Iris pigment epithelial cell (primary cell): Measurements from ENCODE around the gene PIGH.

Experiments used
- DNase-seq: peaks from one replicate; pipeline ENCODE4 v3.0.0-alpha.2; 2011; ENCODE audit warnings: low read depth

Gene PIGH

DNA sequence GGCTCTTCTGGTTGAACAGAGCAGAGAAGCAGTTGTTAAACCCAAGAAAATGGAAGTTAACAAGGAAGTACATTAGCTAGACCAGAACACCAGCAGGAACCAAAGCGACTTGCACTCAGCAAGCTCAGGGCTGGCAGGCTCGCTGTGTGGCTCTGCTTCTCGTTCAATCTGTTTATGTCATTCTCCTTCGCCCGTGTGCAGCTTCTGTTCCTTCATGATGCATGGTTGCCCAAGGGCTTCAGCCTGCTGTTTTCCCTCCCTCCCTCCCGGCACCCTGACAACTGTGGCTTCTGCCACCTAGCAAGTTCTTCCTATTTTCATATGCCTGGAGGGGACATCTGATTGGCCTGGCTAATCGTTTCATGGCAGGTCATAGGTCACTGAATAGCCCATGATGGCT, 25.3 kb downstream of the PIGH start:
- DNase-seq = no peak

DNA sequence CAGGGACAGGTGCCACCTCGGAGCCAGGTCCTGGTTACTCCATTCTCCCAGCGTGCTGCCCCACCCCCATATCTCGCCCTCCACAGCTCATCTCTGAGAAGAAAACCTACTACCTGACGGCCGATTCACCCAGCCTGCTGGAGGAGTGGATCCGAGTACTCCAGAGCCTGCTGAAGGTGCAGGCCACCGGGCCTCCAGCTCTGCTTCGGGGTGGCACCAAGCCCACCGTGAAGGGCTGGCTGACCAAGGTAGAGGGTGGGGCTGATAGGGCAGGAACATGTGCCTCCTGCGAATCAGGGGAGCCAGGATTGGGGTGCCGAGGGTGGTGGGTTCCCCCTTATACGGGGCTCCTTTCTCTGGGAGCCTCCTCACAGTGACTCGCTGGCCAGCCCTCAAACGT, 25.9 kb downstream of the PIGH start:
- DNase-seq = no peak

DNA sequence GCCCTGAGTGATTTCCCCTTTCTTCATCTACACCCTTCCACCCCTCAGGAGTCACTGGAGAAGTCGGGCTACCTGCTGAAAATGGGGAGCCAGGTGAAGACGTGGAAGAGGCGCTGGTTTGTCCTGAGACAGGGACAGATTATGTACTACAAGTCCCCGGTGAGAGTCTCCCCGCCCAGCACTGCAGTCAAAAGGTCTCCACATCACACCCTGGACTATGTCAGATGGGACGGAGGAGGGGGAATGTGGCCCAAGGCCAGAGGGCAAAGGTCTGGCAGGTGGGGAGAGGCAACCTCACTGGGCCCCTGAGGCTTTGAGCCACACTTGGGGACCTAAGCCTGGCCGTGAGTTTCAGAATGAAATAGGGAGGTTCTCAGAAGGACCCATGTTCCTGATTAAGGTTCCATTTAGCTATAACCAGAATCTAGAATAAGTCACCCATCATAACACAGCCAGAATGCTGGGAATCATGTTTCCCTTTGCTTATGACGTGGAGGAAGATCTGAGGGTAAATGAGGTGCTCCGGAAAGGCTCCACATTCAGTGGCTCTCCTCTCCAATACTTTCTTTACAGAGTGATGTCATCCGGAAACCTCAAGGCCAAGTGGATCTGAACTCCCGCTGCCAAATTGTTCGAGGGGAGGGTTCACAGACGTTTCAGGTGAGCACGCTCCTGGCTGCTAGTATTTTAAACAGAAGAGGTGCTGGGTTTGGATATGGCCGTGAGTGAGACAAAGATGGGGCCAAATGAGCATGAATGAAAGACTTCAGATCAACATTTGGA, 26.6 kb downstream of the PIGH start:
- no peak for DNase-seq

DNA sequence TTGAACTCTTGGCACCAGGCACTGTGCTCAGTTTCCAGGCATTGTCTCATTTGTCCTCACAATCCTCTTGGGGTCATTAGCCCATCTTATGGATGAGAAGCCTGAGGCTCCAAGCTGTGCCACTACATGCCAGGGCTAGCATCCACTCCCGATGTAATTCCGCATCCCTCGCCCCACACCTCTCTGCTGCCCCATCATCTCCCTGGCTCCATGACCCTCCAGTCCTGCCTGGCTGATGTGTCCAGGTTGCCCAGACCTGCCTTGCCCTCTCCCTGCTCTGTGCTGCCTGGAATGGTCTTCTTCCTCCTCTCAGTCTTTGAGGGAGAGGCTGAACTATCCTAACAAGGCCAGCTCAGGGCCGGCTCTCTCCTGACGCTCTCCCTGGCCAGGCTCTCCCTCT, 27.5 kb downstream of the PIGH start:
- no peak for DNase-seq

DNA sequence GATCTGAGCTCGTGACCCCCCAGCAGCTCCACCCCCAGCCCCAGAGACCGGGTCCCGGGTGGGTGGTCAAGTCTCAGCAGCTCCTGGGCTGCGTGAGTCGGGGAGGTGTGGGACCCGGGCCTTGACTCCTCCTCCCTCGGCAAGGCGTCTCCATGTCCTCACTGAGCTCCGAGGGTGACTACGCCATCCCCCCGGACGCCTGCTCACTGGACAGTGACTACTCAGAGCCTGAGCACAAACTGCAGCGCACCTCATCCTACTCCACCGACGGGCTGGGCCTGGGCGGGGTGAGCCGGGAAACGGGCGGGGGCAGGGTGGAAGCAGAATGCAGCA, 28.1 kb downstream of the PIGH start:
- no peak for DNase-seq

DNA sequence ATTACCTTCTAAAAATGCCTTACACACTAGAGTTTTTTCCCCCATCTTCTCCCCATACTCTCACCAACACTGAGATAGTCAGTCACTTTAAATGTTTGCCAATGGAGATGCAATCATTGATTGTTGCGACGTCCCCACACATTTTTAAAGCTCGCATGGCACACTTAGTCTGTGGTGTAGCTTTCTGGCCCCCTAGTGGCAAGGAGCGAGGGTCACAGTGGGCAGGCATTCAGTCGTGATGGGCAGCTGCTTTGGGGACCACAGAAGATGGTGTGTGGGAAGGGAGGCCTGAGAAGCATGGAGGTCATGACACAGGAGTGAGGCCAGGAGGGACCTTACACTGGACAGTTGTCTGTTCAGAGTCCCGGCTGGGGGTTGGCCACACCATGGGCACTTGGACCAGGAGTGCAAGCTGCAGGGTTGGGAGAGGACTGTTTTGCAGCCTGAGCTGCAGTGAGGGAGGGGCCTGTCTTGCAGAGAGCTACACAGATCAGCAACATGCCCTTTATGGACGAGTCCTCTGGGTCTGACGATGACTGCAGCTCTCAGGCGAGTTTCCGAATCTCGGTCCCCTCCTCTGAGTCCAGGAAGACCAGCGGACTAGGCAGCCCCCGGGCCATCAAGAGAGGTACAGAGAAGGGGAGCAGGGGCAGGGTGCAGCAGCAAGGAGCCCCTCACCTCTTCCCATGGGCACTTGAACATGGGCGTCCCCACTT, 28.6 kb downstream of the PIGH start:
- peak; percentile 49 for DNase-seq

DNA sequence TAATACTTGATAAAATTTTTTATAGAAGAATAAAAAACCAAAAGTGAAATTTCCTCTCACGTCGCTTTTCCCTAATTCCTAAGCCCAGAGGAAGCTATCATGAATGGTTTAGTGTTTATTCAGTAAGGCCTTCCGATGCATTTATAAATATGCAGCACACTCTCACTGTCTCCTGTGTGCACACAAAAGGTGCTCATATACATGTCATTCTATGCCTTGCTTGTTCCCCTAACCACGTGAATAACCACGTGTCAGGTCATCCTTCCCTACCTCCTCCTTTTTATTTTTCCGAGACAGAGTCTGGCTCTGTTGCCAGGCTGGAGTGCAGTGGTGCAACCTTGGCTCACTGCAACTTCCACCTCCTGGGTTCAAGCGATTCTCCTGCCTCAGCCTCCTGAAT, 29.6 kb downstream of the PIGH start:
- no peak for DNase-seq

DNA sequence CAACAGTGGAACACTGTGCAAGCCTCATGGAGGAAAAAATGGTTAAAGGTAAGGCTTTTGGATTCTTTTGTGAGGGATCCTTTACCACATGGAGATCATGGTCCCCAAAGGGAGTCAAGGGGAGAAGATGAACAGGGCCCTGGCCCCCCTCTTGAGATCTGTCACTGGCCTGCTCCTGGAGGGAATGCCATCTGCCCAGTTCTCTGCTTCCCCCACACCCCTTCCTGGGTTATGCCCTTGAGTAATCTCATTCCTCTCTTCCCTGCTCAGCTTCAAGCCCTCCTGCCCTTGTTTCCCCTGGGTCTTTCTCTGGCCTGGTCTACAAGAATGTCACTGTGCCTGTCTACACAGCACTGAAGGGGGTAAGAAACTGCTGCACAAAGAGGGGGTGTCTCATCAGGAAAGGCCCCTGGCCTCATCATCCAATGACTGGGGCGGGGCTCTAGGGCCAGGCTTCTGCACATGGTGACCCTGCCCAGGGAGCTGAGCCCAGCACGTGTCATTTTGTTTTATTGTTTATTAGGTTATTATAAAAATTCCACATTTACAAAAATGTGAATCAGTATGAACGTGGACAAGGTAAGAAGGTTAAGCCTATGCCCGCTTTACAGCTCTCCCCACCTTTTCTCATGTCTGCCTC, 30.3 kb downstream of the PIGH start:
- DNase-seq = no peak

DNA sequence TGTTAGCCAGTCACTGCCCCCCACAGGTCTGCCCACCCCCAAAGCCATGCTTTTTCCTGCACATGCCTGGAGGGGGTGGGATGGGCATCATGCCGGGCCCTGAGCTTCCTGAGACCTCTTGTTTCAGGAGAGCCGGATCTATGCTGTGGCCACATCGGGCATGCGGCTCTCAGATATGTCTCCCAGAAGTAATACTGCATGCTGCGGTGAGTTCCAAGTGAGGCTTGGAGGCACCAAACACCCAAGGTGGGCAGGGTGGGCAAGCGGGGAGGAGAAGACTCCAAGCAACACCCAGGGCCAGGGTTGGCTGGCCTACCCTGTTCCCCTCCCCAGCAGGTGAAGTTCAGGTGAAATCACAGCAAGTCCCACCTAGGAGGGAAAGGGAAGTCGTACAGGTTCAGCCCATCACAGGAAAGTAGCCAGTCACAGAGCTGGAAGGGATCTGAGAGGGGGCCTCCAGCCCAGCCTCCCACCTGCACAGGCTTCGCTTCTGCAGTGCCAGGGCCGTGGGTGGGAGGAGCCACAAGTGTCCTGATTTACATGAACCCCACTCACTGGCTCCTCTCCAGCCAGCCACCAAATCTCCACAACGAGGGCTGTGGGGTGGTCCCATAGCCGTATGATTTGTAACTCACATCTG, 30.9 kb downstream of the PIGH start:
- no peak for DNase-seq

DNA sequence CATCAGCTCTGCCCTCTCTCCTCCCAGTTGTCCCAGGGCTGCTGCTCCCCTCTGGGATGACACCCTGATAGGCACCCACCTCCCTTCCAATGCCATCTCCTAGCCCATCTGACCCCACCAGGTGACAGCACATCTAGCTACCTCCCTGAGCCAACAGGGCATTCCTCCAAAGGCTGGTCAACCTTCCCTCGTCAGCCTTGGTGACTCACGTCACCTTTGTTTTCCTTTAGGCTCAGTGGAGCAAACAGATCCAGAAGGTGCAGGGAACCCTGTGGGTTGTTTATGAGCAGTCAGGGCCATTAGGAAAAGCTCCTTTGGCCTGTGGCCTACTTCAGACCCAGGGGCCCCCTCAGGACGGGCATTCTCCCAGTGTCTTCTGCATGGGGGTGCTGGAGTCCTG, 32.4 kb downstream of the PIGH start:
- no peak for DNase-seq

DNA sequence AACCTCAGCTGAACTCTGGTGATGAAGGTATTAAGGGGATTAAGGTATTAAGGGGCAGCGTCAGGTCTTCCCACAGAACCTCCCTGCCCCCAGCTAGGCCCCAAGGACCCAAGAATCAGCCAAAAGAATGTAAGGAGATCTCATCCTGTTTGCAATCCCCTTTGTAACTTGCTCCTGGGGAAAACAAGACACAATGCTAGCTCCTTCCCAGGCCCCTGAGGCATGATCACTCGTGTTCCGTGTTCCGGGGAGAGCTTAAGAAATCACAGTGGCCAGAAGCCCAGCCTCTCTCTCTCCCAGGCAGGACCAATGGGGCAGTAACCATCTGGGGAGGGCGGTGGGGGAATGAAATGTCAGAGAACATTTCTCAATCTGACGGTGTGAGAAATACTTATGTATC, 33.2 kb downstream of the PIGH start:
- peak; percentile 92 for DNase-seq

DNA sequence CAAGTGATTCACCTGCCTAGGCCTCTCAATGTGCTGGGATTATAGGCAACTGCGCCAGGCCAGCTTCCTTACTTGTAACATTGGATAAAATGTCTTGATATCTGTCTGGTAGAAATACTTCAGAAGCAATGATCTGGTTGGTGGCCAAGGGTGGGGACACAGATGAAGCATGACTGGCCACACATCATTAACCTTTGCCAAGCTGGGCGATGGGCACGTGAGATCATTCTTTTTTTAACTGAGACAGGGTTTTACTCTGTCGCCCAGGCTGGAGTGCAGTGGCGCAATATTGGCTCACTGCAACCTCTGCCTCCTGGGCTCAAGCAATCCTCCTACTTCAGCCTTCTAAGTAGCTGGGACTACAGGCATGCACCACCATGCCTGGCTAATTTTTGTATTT, 35.8 kb downstream of the PIGH start:
- DNase-seq = no peak

DNA sequence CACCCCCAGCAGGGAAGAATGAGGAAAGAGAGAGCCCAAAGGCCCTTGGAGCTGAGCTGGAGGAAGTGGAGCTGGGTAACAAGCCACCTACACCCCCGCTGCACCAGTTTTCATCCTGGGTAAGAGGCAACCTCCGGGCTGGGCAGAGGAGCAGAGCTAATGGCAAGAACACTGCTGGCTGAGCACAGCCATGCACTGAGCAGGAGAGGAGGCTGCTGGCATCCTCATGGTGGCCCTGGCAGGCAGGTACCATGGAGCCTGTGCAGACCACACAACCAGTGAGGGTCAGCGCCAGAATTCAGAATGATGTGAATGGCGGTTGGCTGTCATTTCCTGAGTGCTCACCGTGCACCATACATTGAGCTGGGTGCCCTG, 37.3 kb downstream of the PIGH start:
- no peak for DNase-seq

DNA sequence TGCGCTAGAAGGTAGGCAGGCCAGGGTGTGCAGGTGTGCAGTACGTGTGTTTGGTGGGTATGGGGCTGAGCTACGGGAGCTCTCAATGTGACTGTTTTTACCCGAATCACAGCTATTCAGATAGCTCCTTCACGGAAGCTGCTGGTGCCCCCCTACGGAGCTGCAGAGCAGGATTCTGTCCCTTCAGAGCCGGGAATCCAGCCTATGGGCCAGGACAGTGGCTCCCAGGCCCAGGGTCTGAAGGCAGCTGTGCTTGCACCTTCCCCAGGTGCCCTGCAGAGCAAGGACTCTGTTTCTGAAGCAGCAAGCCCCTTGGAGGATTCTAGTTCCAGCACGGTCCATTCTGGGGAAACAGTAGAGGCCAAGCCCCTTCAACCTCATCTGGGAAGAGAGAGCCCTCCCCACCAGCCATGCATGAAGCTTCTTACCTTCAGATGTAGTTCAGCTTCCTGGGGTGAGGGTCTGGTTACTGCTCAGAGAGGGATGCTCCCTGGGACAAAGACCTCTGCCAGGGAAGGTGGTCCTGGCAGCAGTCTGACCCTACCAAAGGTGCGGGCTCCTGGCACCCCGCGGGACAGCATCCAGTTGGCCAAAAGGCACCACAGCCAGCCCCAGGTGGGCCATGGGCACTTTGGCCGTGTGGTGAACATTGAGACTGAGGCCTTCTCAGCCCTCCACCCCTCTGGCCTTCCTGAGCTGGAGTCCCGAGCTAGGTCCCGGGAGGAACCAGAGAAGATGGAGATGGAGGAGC, 37.9 kb downstream of the PIGH start:
- DNase-seq = no peak

DNA sequence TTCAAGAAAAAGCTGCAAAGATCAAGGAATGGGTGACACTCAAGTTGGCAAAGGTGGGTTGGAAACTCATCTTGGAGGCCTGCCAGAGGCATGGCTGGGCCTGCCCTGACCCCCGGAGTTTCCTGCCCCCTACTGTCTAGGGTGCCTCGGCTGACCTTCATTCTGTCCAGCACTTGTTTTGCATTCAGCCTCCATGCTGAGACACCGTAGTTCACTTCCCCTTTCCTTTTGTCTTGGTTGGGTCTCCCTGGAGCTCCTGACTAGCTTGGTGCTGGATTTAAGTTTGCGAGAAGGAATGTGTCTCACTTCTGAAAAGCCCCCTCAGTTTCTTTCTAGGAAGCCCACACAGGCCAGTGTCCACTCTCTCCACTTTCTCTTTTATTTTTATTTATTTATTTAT, 40.4 kb downstream of the PIGH start:
- no peak for DNase-seq

DNA sequence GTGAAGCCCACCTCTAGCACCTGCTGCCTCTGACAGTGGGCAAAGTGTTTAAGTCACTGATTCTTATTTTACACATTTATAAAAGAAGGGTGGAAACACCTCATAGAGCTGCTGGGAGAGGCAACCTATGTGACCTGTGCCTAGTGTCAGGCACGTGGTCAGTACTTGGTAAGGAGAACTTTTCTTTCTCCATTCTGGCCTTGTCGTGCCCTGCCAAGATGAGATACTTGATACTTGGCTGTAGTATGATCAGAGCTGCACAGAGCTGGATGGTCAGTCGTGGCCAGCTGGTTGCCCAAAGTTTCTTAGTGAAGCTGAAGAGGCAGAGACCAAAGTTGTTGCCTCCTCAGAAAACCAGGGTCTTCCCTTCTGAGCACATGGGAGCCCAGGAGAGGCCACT, 42.4 kb downstream of the PIGH start:
- no peak for DNase-seq

DNA sequence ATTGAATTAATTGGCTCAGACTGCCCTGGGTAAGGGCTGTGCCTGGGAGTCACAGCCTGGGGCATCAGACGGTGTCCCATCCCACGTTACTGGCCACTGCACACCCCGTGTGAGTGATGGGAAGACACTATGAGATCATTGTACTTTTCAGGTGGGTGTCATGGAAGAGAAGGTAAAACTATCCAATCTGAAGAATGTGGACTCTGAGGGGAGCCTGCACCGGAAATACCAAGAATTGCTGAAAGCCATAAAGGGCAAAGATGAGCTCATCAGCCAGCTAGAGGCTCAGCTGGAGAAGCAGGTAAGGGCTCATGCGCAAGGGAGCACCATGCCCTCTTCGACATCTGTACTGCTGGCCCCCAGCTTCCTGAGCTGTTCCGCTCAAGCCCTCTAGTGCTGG, 43.0 kb downstream of the PIGH start:
- DNase-seq = peak; percentile 63

DNA sequence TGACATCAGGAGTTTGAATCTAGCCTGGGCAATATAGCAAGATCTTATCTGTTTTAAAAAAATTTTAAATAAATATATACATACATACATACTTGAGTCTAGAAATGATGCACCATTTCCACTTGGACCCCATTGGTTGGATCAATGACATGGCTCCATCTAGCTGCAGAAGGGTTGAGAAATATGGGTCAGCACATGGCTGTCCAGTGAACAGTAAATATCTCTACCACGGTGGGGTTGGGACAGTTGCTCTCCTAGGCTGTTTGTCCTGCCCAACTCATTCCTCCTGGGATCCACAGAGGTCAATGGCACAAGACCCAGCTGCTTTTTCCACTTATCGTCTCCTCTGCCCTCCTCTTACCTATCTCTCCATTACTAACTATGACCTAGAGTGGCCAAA, 43.4 kb downstream of the PIGH start:
- no peak for DNase-seq

DNA sequence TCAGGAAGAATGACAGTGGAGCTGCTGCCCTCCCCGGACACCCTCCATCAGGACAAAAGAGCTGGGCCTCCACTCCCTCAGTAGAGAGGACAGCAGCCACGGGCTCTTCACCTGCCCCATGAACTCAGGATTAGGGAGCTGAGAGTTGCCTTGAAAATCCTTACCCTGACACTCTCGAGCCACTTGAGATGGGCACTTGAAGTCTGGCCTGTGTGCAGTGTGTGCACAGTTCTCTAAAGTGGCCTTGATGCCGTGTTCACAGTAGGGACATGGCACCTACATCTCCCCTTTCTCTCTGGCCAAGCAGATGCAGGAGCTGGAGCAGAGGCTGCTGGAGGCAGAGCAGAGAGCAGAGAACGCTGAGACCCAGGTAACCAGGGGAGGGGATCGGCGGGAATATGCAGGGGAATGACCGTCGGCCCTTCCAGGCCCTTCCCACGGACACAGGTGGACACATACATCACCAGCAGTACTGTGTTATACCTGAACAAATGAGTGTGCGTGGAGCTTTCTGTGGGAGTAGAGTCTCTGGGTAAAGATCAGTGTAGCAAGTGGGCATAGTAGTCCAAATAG, 44.5 kb downstream of the PIGH start:
- DNase-seq = no peak

DNA sequence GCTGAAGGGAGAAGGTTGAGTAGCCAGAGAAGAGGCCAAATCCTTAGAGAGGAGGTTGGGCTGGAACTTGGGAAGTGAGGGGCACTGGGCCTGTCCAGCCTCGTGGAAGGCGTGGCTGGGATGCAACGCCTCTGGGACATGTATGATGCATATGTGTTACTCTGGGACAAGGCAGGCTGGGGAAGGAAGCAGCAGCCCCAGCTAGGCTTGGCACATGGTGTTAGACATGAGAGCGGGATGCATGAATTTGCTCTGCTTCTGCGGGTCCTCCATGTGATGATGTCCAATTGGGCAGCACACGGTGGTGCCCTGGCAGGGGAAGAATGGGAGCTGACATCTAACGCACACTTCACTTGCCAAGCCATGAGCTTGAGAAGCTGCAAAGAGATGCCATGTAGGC, 45.7 kb downstream of the PIGH start:
- no peak for DNase-seq

DNA sequence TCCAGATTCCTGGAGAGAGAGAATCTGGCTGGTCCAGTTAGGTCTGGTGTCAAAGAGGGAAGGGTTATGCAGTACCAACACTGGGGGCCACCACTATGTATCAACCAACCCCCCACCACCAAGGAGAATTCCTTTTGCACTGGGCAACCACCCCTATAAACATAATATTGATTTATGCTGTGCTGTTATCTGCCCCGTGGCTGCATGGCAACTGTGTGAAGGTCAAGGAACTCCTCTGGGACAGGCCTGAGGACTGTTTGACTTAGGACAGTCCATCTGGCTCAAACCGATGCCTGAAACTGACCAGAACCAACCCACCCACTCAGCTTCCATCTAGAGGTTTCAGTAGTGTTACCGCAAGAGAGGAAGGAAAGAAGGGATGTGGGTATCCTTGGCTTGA, 46.5 kb downstream of the PIGH start:
- DNase-seq = no peak

DNA sequence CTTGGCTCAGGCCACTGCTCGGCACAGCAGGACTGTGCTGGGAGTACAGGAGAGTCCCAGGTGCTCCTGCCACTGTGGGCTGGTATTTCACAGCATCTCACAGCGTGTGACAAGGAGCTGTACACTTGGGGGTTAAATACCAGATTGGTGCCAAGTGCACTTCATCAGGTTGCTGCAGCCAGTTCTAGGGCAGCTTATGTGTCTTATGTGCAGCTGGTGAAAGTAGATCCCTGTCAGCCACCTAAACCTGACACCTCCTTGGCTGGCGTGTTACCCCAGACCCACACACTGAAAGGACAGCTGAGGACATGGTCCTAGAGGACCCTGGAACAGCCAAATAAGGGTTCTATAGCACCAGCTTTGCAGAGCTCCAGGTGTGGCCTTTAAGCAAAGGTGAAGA, 48.1 kb downstream of the PIGH start:
- DNase-seq = no peak
